IPS DF 4.7 (cell line): ENCODE results near the gene C11orf54.
"Not testable (repeated sequence)": the region's sequence is repeated elsewhere in the genome, so short reads cannot be mapped to it uniquely, and the experiment has no call there.

Experiments
- DNase-seq: peaks from one replicate; pipeline ENCODE4 v3.0.0-alpha.2; 2013; ENCODE audit warnings: low spot score; ENCODE audit errors: extremely low read depth

Gene C11orf54

GRCh38 chr11:93766504-93766903 is 25.0 kb downstream of the C11orf54 start:
- no peak for DNase-seq

- DNase-seq = no peak
Measured at GRCh38 chr11:93767018-93767417, 25.5 kb downstream of the C11orf54 start.

GRCh38 chr11:93770160-93770559 is 28.7 kb downstream of the C11orf54 start:
- DNase-seq = no peak

- DNase-seq = no peak
Measured at GRCh38 chr11:93772123-93772522, 30.7 kb downstream of the C11orf54 start.

- no peak for DNase-seq
Measured at GRCh38 chr11:93773045-93773477, 31.6 kb downstream of the C11orf54 start.

DNA sequence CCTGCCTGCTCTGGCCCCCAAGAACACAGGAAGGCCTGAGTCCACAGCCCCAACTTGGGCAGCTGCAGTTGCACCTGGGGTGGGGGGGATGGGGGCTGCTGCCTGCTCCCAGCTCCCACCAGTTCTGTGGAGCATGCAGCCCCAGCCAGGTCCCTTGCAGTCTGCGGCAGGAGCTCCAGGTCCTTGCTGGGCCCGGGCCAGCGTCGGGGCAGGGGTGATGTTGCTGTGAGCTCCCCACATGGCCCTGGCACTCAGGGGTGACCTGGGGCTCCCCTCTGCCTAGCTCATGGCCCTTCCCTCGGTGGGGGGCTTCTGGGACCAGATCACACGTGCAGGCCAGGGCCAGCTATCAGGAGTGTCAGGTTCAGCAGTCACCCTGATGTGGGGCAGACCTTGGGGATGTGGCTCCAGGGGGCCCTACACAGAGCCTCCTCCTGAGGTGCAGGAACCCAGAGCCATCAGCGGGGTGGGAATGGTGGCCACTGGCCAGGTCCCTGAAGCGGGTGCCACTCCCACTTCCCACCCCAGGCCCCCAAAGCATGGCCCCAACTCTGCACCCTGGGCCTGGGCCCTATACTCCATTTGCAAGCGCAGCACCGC is 32.2 kb downstream of the C11orf54 start:
- no peak for DNase-seq

GRCh38 chr11:93774560-93774959 is 33.1 kb downstream of the C11orf54 start:
- DNase-seq = not testable (repeated sequence)

GRCh38 chr11:93775289-93775688 is 33.8 kb downstream of the C11orf54 start:
- no peak for DNase-seq

GRCh38 chr11:93783362-93783761 is 41.9 kb downstream of the C11orf54 start:
- no peak for DNase-seq

GRCh38 chr11:93783765-93784144 is 42.3 kb downstream of the C11orf54 start:
- DNase-seq = no peak

- DNase-seq = peak; percentile 78
Measured at GRCh38 chr11:93784145-93784934, 42.9 kb downstream of the C11orf54 start, which contains the start of gene MED17. TSS of gene MED17 (plus strand) at chr11:93784282. CDS start at chr11:93784514, 232 bp downstream.

- DNase-seq = no peak
Measured at GRCh38 chr11:93784935-93785360, 43.5 kb downstream of the C11orf54 start.

- no peak for DNase-seq
Measured at GRCh38 chr11:93791493-93791892, 50.0 kb downstream of the C11orf54 start.

GRCh38 chr11:93796441-93797231 is 55.2 kb downstream of the C11orf54 start:
- no peak for DNase-seq

- DNase-seq = no peak
Measured at GRCh38 chr11:93801366-93801765, 59.9 kb downstream of the C11orf54 start.

DNA sequence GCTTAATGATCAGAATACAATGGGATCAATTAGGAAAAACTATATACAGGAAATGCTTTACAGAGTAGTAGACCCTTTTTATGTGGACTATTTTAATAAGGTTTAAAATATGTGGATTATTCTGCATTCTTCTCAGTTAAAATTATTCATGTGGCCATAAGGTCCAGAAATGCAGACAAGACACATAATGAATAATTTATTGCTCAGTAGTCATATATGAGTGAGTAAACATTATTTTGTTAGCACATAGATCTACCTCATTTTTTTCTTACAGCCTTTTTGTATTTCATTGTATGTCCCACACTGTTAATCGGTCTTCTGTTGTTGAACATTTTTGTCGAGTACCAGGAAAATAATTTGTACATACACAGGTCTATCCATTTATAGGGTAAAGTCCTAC is 63.4 kb downstream of the C11orf54 start:
- DNase-seq = no peak

- DNase-seq = no peak
Measured at GRCh38 chr11:93807980-93808379, 66.5 kb downstream of the C11orf54 start.

GRCh38 chr11:93813974-93814373 is 72.5 kb downstream of the C11orf54 start:
- DNase-seq = no peak
